Endothelial cell of umbilical vein (primary cell): Measurements from ENCODE around the gene CD86. TPM values are rescaled to one million over a fixed set of nuclear protein-coding genes. Genes with fewer than 3 reads are reported as not detected.

Experiments used
- BruUV-seq: library from RNA; stranded (reverse); fragments of 400-500 nt; replicated peaks from 2 replicates; lab custom pipeline; 2021; lab: Mats Ljungman, UMichigan
- CTCF ChIA-PET: fragments of 300-600, 350-600 bp; sonication (Branson Sonifier 250); formaldehyde crosslinking; loops from one replicate; lab custom pipeline; 2021; ENCODE audit warnings: antibody characterized with exemption, inconsistent platforms; lab: Charles Lee
- POLR2A ChIA-PET: fragments of 300-600, 350-600 bp; sonication (Branson Sonifier 250); formaldehyde crosslinking; loops from one replicate; lab custom pipeline; 2021; ENCODE audit warnings: antibody characterized with exemption, inconsistent platforms; lab: Charles Lee
- DNase-seq: peaks from one replicate; pipeline ENCODE4 v3.0.0-alpha.2; 2011; ENCODE audit warnings: low read depth, low spot score
- FAIRE-seq: peaks from 2 replicates; lab custom pipeline; 2011; peaks lifted over from hg19 to GRCh38; lab: Jason Lieb, UNC
- H2AFZ ChIP-seq: 2 replicates; pipeline ENCODE4 v1.6.0; 2012; ENCODE audit warnings: low read depth, low read length, control low read depth, inconsistent platforms
- H3K27ac ChIP-seq: 2 replicates; pipeline ENCODE4 v1.5.1; 2011; ENCODE audit warnings: low read depth, mild to moderate bottlenecking, control low read depth, low read length, moderate library complexity; ENCODE audit not compliant: insufficient read depth
- H3K27me3 ChIP-seq, 2 experiments: 2 replicates each; pipeline versions ENCODE4 v1.6.0 to v1.6.1; 2011; ENCODE audit warnings: low read length in 2 of 2, mixed read lengths in 1 of 2; ENCODE audit not compliant: control insufficient read depth in 2 of 2, insufficient read depth in 2 of 2
- H3K36me3 ChIP-seq, 2 experiments: 2 replicates in 1 of 2; 3 replicates in 1 of 2; pipeline ENCODE4 v1.5.1; 2011; ENCODE audit warnings: low read length in 2 of 2, mild to moderate bottlenecking in 1 of 2, moderate library complexity in 1 of 2; ENCODE audit not compliant: control insufficient read depth in 2 of 2, insufficient read depth in 2 of 2; ENCODE audit errors: extremely low read depth in 1 of 2
- H3K4me1 ChIP-seq: 3 replicates; pipeline ENCODE4 v1.5.1; 2011; ENCODE audit warnings: mild to moderate bottlenecking, low read length; ENCODE audit not compliant: control insufficient read depth, insufficient read depth; ENCODE audit errors: extremely low read depth
- H3K4me2 ChIP-seq: 2 replicates; pipeline ENCODE4 v1.6.1; 2011; ENCODE audit warnings: low read length, control low read depth, mixed read lengths; ENCODE audit not compliant: insufficient read depth
- H3K4me3 ChIP-seq, 3 experiments: fragments of 200-600 bp in 1 of 3; sonication (generic), shearing (Covaris generic) in 1 of 3; replicated peaks in 1 of 3; 2 replicates each; pipeline ENCODE4 v1.5.1; 2011 to 2016; ENCODE audit warnings: control low read depth in 3 of 3, low read length in 3 of 3, mild to moderate bottlenecking in 2 of 3, inconsistent platforms in 1 of 3, low read depth in 1 of 3, moderate library complexity in 1 of 3; ENCODE audit not compliant: insufficient read depth in 1 of 3
- H3K79me2 ChIP-seq: 2 replicates; pipeline ENCODE4 v1.6.0; 2012; ENCODE audit warnings: low read length, inconsistent platforms; ENCODE audit not compliant: control insufficient read depth, insufficient read depth
- H3K9ac ChIP-seq: replicated peaks from 2 replicates; pipeline ENCODE3; 2011; ENCODE audit warnings: low read length, control low read depth; ENCODE audit not compliant: insufficient read depth; ENCODE audit errors: extremely low read depth
- H3K9me1 ChIP-seq: replicated peaks from 3 replicates; pipeline ENCODE4 v1.6.0; 2011; ENCODE audit warnings: mild to moderate bottlenecking, low read length; ENCODE audit not compliant: control insufficient read depth, insufficient read depth; ENCODE audit errors: extremely low read depth
- H3K9me3 ChIP-seq: replicated peaks from 2 replicates; pipeline ENCODE4 v1.5.1; 2012; ENCODE audit warnings: low read length, inconsistent platforms; ENCODE audit not compliant: control insufficient read depth, insufficient read depth
- H4K20me1 ChIP-seq: replicated peaks from 2 replicates; pipeline ENCODE3; 2011; ENCODE audit warnings: mild to moderate bottlenecking, low read length; ENCODE audit not compliant: control insufficient read depth, insufficient read depth; ENCODE audit errors: extremely low read depth
- EZH2 ChIP-seq: IDR thresholded peaks from 2 replicates; pipeline ENCODE4 v1.6.1; 2012; ENCODE audit warnings: borderline replicate concordance, low read depth, mild to moderate bottlenecking, moderate library complexity, low read length, inconsistent platforms; ENCODE audit not compliant: severe bottlenecking
- FOS ChIP-seq: IDR thresholded peaks from 2 replicates; pipeline ENCODE4 v1.6.1; 2011; ENCODE audit warnings: mild to moderate bottlenecking, low read length, moderate library complexity, borderline replicate concordance; ENCODE audit not compliant: insufficient read depth
- GATA2 ChIP-seq: IDR thresholded peaks from 2 replicates; pipeline ENCODE4 v1.7.0; 2011; ENCODE audit warnings: low read depth, mild to moderate bottlenecking, moderate library complexity, mixed read lengths, low read length; ENCODE audit not compliant: insufficient read length, insufficient read depth
- JUN ChIP-seq: IDR thresholded peaks from 2 replicates; pipeline ENCODE4 v1.6.1; 2011; ENCODE audit warnings: borderline replicate concordance, low read depth; ENCODE audit not compliant: insufficient read length, insufficient read depth
- MYC ChIP-seq: IDR thresholded peaks from one replicate; pipeline ENCODE4 v1.6.1; 2011; ENCODE audit warnings: mild to moderate bottlenecking, low read depth, low read length
- POLR2A ChIP-seq: IDR thresholded peaks from 2 replicates; pipeline ENCODE4 v1.6.1; 2012; ENCODE audit warnings: low read depth, mild to moderate bottlenecking, control low read depth, low read length
- POLR2AphosphoS5 ChIP-seq: IDR thresholded peaks from 2 replicates; pipeline ENCODE4 v1.6.1; 2012; ENCODE audit warnings: low read depth, mild to moderate bottlenecking, control low read depth, low read length, moderate library complexity; ENCODE audit not compliant: insufficient read depth
- dilution Hi-C: fragments of 300-500 bp; cut with MboI; formaldehyde crosslinking; loops from one replicate; pipeline ENCODE4 v1.15.0; 2019; ENCODE audit warnings: low sequenced_read_pairs; ENCODE audit not compliant: extremely low pct_ligation_motif_present
- intact Hi-C: fragments of 100-400 bp; cut with micrococcal nuclease; formaldehyde crosslinking; loops from one replicate; pipeline ENCODE4 v1.10.0; 2022
- polyA plus RNA-seq, 4 experiments: library from polyadenylated mRNA; depleted of rRNA in 3 of 4; stranded (reverse) in 3 of 4; unstranded in 1 of 4; fragments of >200 nt; gene quantifications; 2 replicates each; pipeline versions ENCODE4 v1.2.1 to v1.2.3, GENCODE V29; 2011 to 2012; ENCODE audit warnings: missing spikeins in 1 of 4
- total RNA-seq: library from RNA; stranded (reverse); gene quantifications from 2 replicates; pipeline ENCODE4 v1.2.3, GENCODE V29; 2021
- TF ChIP-seq, protein P1 (sequence below), 2 donors: IDR thresholded peaks; 1 replicate in 1 of 2; 2 replicates in 1 of 2; pipeline ENCODE4 v1.5.1; 2011; ENCODE audit warnings: low read length in 2 of 2, mild to moderate bottlenecking in 2 of 2, moderate library complexity in 2 of 2, control low read depth in 1 of 2, inconsistent platforms in 1 of 2, low read depth in 1 of 2; ENCODE audit not compliant: insufficient read depth in 1 of 2; ENCODE audit errors: extremely low read depth in 1 of 2
- TF ChIP-seq, protein P2 (sequence below): IDR thresholded peaks from 2 replicates; pipeline ENCODE4 v1.6.1; 2011; ENCODE audit not compliant: insufficient read depth, insufficient read length

The CD86 gene
- total and polyA plus RNA-seq, 2 donors (not counting 3 experiments of a cell fraction or from before 2014, with no cell fraction given), result not detected

DNA sequence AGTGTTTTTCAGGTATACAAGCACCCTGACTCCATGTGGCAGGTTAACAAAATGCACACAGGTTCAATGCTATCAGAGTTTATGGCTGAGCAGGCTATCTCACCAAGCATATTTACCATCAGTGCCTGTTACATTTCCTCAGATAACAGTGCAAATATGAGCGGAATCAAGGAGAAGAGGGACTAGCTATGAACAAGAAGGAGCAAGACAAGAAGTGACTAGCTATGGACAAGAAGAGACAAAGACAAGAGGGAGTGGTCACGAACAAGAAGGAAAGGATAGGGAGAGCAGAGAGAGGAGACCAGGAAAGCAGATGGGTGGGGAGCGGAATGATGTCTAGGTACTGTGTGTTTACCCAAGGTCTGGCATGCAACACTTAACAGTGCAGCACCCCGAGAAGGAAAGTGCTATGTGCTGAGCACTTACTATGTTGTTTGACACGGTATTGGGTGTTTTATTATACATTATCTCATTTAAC is 41.7 kb upstream of the CD86 start:
- no TSS peak for BruUV-seq
- ChIA-PET POLR2A (no interaction called here), CTCF (interaction anchor here (0.6 kb wide), 1 partner anchor 65 kb away, joined by 4 read pairs; no protein-coding TSS in a partner anchor)
- FAIRE-seq (no peak), DNase-seq (no peak)
- Histone ChIP-seq H2AFZ (no peak overlapping the region), H3K9me1 (no peaks in the 10 kb centered on the region), H3K36me3 (no peaks in the 10 kb centered on the region), H3K4me3 (no peak overlapping the region), H3K9me3 (no peaks in the 10 kb centered on the region), H3K4me2 (no peak overlapping the region), H3K79me2 (no peaks in the 10 kb centered on the region), H3K27ac (no peak overlapping the region), H3K27me3 (peaks cover 5 to 30% of the 10 kb centered on the region in 2 experiments), H4K20me1 (no peaks in the 10 kb centered on the region), H3K4me1 (no peaks in the 10 kb centered on the region), H3K9ac (no peak overlapping the region)
- TF ChIP-seq POLR2AphosphoS5 (no peak), EZH2 (no peak), POLR2A (no peak)
- intact Hi-C loops (no loop called here), dilution Hi-C loops (no loop called here)

DNA sequence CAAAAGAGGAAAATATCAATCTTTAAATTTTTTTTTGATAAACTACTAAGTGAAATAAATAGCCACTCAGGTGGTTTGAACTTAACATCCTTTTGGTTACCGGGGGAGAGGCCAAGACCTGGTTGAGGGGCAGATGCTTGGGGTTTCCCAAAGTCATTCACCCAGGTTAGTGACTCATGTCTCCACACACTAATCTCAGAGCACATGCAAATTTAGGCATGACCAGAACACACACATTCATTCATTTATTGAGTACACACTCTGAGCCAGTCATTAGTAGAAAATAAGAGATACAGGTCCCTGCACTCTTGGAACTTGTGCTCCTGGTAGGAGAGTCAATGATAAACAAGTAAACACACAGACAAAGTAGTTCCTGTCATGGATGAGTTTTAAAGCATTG is 40.4 kb upstream of the CD86 start:
- H3K9me1 ChIP-seq, result no peaks in the 10 kb centered on the region
- DNase-seq, result no peak
- H3K4me3 ChIP-seq, result no peak overlapping the region
- dilution Hi-C loops, result no loop called here
- no peaks in the 10 kb centered on the region for H3K4me1 ChIP-seq
- BruUV-seq, result no TSS peak
- POLR2A ChIA-PET, result no interaction called here
- intact Hi-C loops, result no loop called here
- no peak overlapping the region for H2AFZ ChIP-seq
- H3K4me2 ChIP-seq, result no peak overlapping the region
- H3K27ac ChIP-seq, result no peak overlapping the region
- TF ChIP-seq MYC, result no peak
- TF ChIP-seq EZH2, result no peak
- TF ChIP-seq, protein P1, sequence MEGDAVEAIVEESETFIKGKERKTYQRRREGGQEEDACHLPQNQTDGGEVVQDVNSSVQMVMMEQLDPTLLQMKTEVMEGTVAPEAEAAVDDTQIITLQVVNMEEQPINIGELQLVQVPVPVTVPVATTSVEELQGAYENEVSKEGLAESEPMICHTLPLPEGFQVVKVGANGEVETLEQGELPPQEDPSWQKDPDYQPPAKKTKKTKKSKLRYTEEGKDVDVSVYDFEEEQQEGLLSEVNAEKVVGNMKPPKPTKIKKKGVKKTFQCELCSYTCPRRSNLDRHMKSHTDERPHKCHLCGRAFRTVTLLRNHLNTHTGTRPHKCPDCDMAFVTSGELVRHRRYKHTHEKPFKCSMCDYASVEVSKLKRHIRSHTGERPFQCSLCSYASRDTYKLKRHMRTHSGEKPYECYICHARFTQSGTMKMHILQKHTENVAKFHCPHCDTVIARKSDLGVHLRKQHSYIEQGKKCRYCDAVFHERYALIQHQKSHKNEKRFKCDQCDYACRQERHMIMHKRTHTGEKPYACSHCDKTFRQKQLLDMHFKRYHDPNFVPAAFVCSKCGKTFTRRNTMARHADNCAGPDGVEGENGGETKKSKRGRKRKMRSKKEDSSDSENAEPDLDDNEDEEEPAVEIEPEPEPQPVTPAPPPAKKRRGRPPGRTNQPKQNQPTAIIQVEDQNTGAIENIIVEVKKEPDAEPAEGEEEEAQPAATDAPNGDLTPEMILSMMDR (IDR thresholded peaks at IDR 0.05; ENCODE audit: extremely low read depth in 1 of 2, insufficient read depth in 1 of 2, low read depth in 1 of 2, low read length in 2 of 2), result no peak
- no peak for TF ChIP-seq GATA2
- no peak for TF ChIP-seq FOS
- TF ChIP-seq POLR2AphosphoS5, result no peak
- TF ChIP-seq, protein P2, sequence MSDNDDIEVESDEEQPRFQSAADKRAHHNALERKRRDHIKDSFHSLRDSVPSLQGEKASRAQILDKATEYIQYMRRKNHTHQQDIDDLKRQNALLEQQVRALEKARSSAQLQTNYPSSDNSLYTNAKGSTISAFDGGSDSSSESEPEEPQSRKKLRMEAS, result no peak
- TF ChIP-seq JUN, result no peak
- no peak for TF ChIP-seq POLR2A
- FAIRE-seq, result no peak
- no peak overlapping the region for H3K9ac ChIP-seq
- H3K79me2 ChIP-seq, result no peaks in the 10 kb centered on the region
- peaks cover 10 to 32% of the 10 kb centered on the region in 2 experiments for H3K27me3 ChIP-seq
- H4K20me1 ChIP-seq, result no peaks in the 10 kb centered on the region
- no peaks in the 10 kb centered on the region for H3K9me3 ChIP-seq
- H3K36me3 ChIP-seq, result no peaks in the 10 kb centered on the region
- CTCF ChIA-PET, result interaction anchor here (1.4 kb wide), 1 partner anchor 10 kb away, joined by 4 read pairs; no protein-coding TSS in a partner anchor
